ENCODE data around the gene MYF5.

The MYF5 gene

GRCh38 chr12:80704420-80704819 lies 12.3 kb upstream of the MYF5 start:
- no peak overlapping the region for H3K4me3 ChIP-seq (ENCODE audit: low read length)
- DNase-seq (ENCODE audit: low read depth, low spot score): no peak

GRCh38 chr12:80707126-80707829 lies 9.4 kb upstream of the MYF5 start, which contains the start of gene MYF6:
TSS of gene MYF6 (plus strand) at chr12:80707634. CDS start at chr12:80707720, 86 bp downstream.
- no peak within 1 kb of the TSS for H3K4me3 ChIP-seq (ENCODE audit: low read length)
- DNase-seq (ENCODE audit: low read depth, low spot score): no peak

- DNase-seq (ENCODE audit: low read depth, low spot score): no peak
- H3K4me3 ChIP-seq (ENCODE audit: low read length): no peak overlapping the region
Measured at GRCh38 chr12:80707830-80708258, 8.9 kb upstream of the MYF5 start.

- DNase-seq (ENCODE audit: low read depth, low spot score): no peak
- no peak overlapping the region for H3K4me3 ChIP-seq (ENCODE audit: low read length)
Measured at GRCh38 chr12:80708259-80708974, 8.3 kb upstream of the MYF5 start.

GRCh38 chr12:80708975-80709328 lies 7.8 kb upstream of the MYF5 start:
- H3K4me3 ChIP-seq (ENCODE audit: low read length): no peak overlapping the region
- DNase-seq (ENCODE audit: low read depth, low spot score): no peak

- peak; percentile 30 for DNase-seq (ENCODE audit: low read depth, low spot score)
- H3K4me3 ChIP-seq (ENCODE audit: low read length): no peak overlapping the region
Measured at GRCh38 chr12:80709811-80710726, 6.6 kb upstream of the MYF5 start.

- no peak overlapping the region for H3K4me3 ChIP-seq (ENCODE audit: low read length)
Measured at GRCh38 chr12:80710727-80711449, 5.8 kb upstream of the MYF5 start.

GRCh38 chr12:80711866-80712265 lies 4.8 kb upstream of the MYF5 start:
- DNase-seq (ENCODE audit: low read depth, low spot score): no peak
- no peak overlapping the region for H3K4me3 ChIP-seq (ENCODE audit: low read length)

More at GRCh38 chr12:80710727-80711449, 5.8 kb upstream of the MYF5 start:
- no peak for DNase-seq (ENCODE audit: low read depth, low spot score)

GRCh38 chr12:80712866-80713265 lies 3.8 kb upstream of the MYF5 start:
- no peak for DNase-seq (ENCODE audit: low read depth, low spot score)
- no peak overlapping the region for H3K4me3 ChIP-seq (ENCODE audit: low read length)

GRCh38 chr12:80713419-80713818 lies 3.3 kb upstream of the MYF5 start:
- H3K4me3 ChIP-seq (ENCODE audit: low read length): no peak overlapping the region
- no peak for DNase-seq (ENCODE audit: low read depth, low spot score)

- DNase-seq (ENCODE audit: low read depth, low spot score): no peak
- no peak overlapping the region for H3K4me3 ChIP-seq (ENCODE audit: low read length)
Measured at GRCh38 chr12:80714055-80714454, 2.7 kb upstream of the MYF5 start.

- no peak for DNase-seq (ENCODE audit: low read depth, low spot score)
- H3K4me3 ChIP-seq (ENCODE audit: low read length): no peak overlapping the region
Measured at GRCh38 chr12:80714846-80715245, 1.9 kb upstream of the MYF5 start.

- no peak overlapping the region for H3K4me3 ChIP-seq (ENCODE audit: low read length)
- DNase-seq (ENCODE audit: low read depth, low spot score): no peak
Measured at GRCh38 chr12:80715713-80716249, 931 bp upstream of the MYF5 start.

- no peak for DNase-seq (ENCODE audit: low read depth, low spot score)
- no peak overlapping the region for H3K4me3 ChIP-seq (ENCODE audit: low read length)
Measured at GRCh38 chr12:80717856-80718255, 1.1 kb downstream of the MYF5 start.

GRCh38 chr12:80720516-80720915 lies 3.8 kb downstream of the MYF5 start:
- no peak overlapping the region for H3K4me3 ChIP-seq (ENCODE audit: low read length)
- DNase-seq (ENCODE audit: low read depth, low spot score): no peak

- DNase-seq (ENCODE audit: low read depth, low spot score): no peak
- H3K4me3 ChIP-seq (ENCODE audit: low read length): no peak overlapping the region
Measured at GRCh38 chr12:80721326-80721725, 4.6 kb downstream of the MYF5 start.

GRCh38 chr12:80745851-80746505 lies 29.3 kb downstream of the MYF5 start:
- no peak overlapping the region for H3K4me3 ChIP-seq (ENCODE audit: low read length)
- no peak for DNase-seq (ENCODE audit: low read depth, low spot score)

GRCh38 chr12:80747800-80748199 lies 31.1 kb downstream of the MYF5 start:
- no peak overlapping the region for H3K4me3 ChIP-seq (ENCODE audit: low read length)
- DNase-seq (ENCODE audit: low read depth, low spot score): no peak
